ACC112 (cell line): Measurements from ENCODE around the gene NRP1.

Experiments used
- H2AFZ ChIP-seq: fragments of 200-600 bp; sonication (generic); one replicate; pipeline ENCODE4 v1.6.0; 2017; ENCODE audit warnings: antibody characterized with exemption, low read length; ENCODE audit not compliant: unreplicated experiment
- H3K27ac ChIP-seq: fragments of 200-600 bp; sonication (generic); 2 replicates; pipeline ENCODE4 v1.5.1; 2014; ENCODE audit warnings: low read depth, mild to moderate bottlenecking, antibody characterized with exemption, low read length, moderate library complexity
- H3K27me3 ChIP-seq: fragments of 200-600 bp; sonication (generic); 2 replicates; pipeline ENCODE4 v1.6.1; 2014; ENCODE audit warnings: mild to moderate bottlenecking, antibody characterized with exemption, low read length, moderate library complexity, mixed read lengths; ENCODE audit not compliant: insufficient read depth
- H3K36me3 ChIP-seq: fragments of 200-600 bp; sonication (generic); 2 replicates; pipeline ENCODE4 v1.6.1; 2016; ENCODE audit warnings: mild to moderate bottlenecking, antibody characterized with exemption, low read length, moderate library complexity, mixed read lengths; ENCODE audit not compliant: insufficient read depth
- H3K4me1 ChIP-seq: fragments of 200-600 bp; sonication (generic); one replicate; pipeline ENCODE4 v1.6.1; 2016; ENCODE audit warnings: low read length, mixed read lengths; ENCODE audit not compliant: insufficient read depth, unreplicated experiment, control insufficient read depth
- H3K4me3 ChIP-seq: fragments of 200-600 bp; sonication (generic); 2 replicates; pipeline ENCODE4 v1.5.1; 2014; ENCODE audit warnings: mild to moderate bottlenecking, low read depth, low read length
- H3K79me2 ChIP-seq: fragments of 200-600 bp; sonication (generic); one replicate; pipeline ENCODE4 v1.6.0; 2016; ENCODE audit warnings: low read length; ENCODE audit not compliant: control insufficient read depth, unreplicated experiment, insufficient read depth

Gene NRP1

DNA sequence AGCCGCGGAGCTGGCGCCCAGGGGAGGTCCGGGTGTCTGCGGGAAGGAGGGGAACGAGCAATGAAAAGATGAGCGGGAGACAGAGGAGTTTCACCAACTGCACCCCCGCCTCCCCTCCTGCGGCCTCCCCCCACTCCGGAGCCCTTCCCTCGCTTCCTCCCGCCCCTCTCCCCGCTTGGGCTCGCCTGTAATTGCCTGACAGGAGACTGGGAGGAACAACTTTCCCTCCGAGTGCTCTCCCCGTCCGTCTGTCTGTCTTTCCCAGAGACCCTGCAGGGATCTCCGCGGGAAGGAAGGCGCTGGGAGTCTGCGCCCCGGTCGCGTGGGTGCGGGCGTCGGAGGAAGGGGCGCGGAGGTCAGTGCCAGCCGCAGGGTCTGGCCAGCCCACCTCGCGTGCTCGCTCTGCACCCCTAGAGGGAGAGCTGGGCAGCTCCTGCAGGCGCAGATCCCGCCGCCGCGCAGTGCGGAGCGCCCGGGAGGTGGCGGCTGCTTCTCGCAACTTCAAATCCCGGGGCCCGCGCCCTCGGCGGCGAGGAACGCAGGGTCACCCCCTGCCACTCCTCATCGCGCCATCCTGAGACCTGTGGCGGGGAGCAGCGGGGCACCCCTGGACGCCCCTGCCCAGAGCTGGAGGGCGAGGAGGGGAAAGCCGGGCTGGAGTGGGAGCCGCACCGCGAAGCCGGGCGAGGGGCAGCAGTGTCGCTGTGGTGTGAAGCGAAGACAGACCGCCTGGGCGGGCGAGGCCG lies 511 bp upstream of the NRP1 start:
- Histone ChIP-seq H3K27ac (peak overlapping the region; percentile 85), H2AFZ (no peak overlapping the region), H3K79me2 (peaks cover 74% of the 10 kb centered on the region), H3K36me3 (peaks cover 30% of the 10 kb centered on the region), H3K4me3 (peak overlapping the region; percentile 96), H3K4me1 (peaks cover 27% of the 10 kb centered on the region), H3K27me3 (no peaks in the 10 kb centered on the region)

DNA sequence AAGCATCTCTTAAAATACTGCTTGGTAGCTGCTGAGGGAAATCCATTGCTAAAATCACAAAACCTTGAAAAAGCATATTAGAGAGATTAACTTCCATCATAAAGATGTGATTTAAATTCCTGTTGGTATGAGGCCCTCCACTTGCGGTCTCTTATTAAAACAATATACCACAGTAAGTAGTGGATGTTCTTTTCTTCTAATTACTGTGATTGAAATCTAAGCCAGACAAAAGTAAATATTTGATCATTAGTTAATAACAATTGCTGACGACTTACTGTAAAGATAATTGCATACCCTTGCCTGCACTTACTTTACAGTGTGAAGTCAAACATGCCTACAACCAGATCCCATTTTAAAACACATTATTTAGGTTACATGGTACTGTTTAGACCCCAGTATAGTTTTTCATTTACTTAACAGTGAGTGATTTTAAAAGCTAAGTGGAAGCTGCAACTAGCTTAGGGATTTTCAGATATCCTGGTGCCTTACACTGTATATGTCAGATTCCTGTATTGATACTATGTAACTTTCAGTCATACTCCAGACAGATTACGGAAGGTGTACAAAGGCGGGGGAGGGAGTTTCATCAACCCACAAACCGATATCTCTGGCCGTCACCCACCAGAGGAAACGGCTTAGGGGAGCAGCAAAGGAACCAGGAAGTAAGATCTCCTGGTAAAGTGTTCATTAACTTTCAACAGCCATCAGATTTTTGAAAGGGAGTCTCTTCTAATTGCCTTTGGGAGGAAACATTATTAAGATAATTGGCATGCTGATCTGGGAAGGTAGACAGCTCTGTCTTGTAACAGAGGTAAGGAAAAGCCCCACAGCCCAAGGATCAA lies 986 bp downstream of the NRP1 start:
- peaks cover 89% of the 10 kb centered on the region for H3K79me2 ChIP-seq
- peaks cover 29% of the 10 kb centered on the region for H3K4me1 ChIP-seq
- peaks cover 45% of the 10 kb centered on the region for H3K36me3 ChIP-seq
- peak overlapping the region; percentile 12 for H2AFZ ChIP-seq
- H3K27ac ChIP-seq: peak overlapping the region; percentile 85
- H3K27me3 ChIP-seq: no peaks in the 10 kb centered on the region
- H3K4me3 ChIP-seq: peak overlapping the region; percentile 96

- no peaks in the 10 kb centered on the region for H3K27me3 ChIP-seq
- H3K4me3 ChIP-seq: peak overlapping the region; percentile 96
- H3K27ac ChIP-seq: peak overlapping the region; percentile 85
- H3K4me1 ChIP-seq: peaks cover 28% of the 10 kb centered on the region
- peaks cover 91% of the 10 kb centered on the region for H3K79me2 ChIP-seq
- peaks cover 51% of the 10 kb centered on the region for H3K36me3 ChIP-seq
- H2AFZ ChIP-seq: no peak overlapping the region
Measured at GRCh38 chr10:33332183-33333065, 2.0 kb downstream of the NRP1 start.

GRCh38 chr10:33331379-33331694 lies 3.1 kb downstream of the NRP1 start:
- H2AFZ ChIP-seq: no peak overlapping the region
- peak overlapping the region; percentile 85 for H3K27ac ChIP-seq
- peaks cover 37% of the 10 kb centered on the region for H3K4me1 ChIP-seq
- peaks cover 92% of the 10 kb centered on the region for H3K79me2 ChIP-seq
- H3K27me3 ChIP-seq: no peaks in the 10 kb centered on the region
- H3K36me3 ChIP-seq: peaks cover 55% of the 10 kb centered on the region
- peak overlapping the region; percentile 96 for H3K4me3 ChIP-seq

GRCh38 chr10:33330543-33331378 lies 3.7 kb downstream of the NRP1 start:
- peak overlapping the region; percentile 85 for H3K27ac ChIP-seq
- peaks cover 92% of the 10 kb centered on the region for H3K79me2 ChIP-seq
- peak overlapping the region; percentile 1 for H2AFZ ChIP-seq
- H3K27me3 ChIP-seq: no peaks in the 10 kb centered on the region
- peak overlapping the region; percentile 96 for H3K4me3 ChIP-seq
- peaks cover 58% of the 10 kb centered on the region for H3K36me3 ChIP-seq
- peaks cover 42% of the 10 kb centered on the region for H3K4me1 ChIP-seq

GRCh38 chr10:33329178-33329577 lies 5.3 kb downstream of the NRP1 start:
- peak overlapping the region; percentile 69 for H3K27ac ChIP-seq
- peaks cover 52% of the 10 kb centered on the region for H3K4me1 ChIP-seq
- H3K4me3 ChIP-seq: peak overlapping the region; percentile 96
- H3K36me3 ChIP-seq: peaks cover 67% of the 10 kb centered on the region
- no peak overlapping the region for H2AFZ ChIP-seq
- no peaks in the 10 kb centered on the region for H3K27me3 ChIP-seq
- H3K79me2 ChIP-seq: peaks cover 99% of the 10 kb centered on the region

DNA sequence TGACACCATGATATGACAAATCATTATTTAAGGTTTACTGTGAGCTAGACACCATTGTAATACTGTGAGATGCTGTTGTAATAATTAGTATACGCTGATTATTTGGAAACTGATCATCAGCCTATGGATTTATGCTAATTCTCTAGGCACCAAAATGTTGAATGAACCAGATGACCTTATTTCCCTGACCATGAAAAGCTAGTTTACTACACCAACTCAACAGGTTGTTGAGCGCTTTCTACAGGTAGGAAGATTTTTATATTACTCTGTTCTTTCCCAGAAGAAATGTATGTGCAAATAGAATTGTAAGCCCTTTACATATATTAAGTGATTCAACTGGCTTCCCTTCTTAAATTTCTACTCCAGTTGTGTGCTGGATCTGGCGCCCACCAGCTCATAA lies 6.2 kb downstream of the NRP1 start:
- peaks cover 74% of the 10 kb centered on the region for H3K36me3 ChIP-seq
- no peak overlapping the region for H2AFZ ChIP-seq
- H3K4me1 ChIP-seq: peaks cover 52% of the 10 kb centered on the region
- H3K4me3 ChIP-seq: peak overlapping the region; percentile 96
- H3K27ac ChIP-seq: peak overlapping the region; percentile 69
- H3K79me2 ChIP-seq: peaks cover 99% of the 10 kb centered on the region
- no peaks in the 10 kb centered on the region for H3K27me3 ChIP-seq

DNA sequence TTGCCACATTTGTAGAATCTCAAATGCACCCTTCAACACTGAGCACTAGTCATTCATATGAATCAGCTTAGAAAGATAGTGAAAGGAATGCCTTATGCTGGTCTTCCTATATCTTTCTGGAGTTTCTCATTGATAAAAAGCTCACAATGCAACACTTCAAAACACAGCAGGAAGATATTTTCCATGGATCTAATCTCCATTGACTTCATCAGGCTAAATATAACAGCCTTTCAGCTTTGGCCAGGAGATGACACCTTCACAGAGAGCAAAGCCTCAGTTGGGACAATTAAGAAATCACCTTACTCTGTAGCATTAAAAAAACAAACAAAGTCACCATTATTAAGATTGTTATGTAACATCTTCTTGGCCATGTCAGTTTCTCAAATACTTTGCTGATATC lies 6.7 kb downstream of the NRP1 start:
- H3K79me2 ChIP-seq: peaks cover 98% of the 10 kb centered on the region

GRCh38 chr10:33326933-33327332 lies 7.5 kb downstream of the NRP1 start:
- Histone ChIP-seq H3K27me3 (no peaks in the 10 kb centered on the region), H3K79me2 (peaks cover 98% of the 10 kb centered on the region), H3K27ac (peak overlapping the region; percentile 69), H3K4me3 (peak overlapping the region; percentile 96), H3K36me3 (peaks cover 72% of the 10 kb centered on the region), H3K4me1 (peaks cover 52% of the 10 kb centered on the region), H2AFZ (no peak overlapping the region)

More for the DNA sequence above, 6.7 kb downstream of the NRP1 start:
- peak overlapping the region; percentile 96 for H3K4me3 ChIP-seq
- H3K27me3 ChIP-seq: no peaks in the 10 kb centered on the region
- peak overlapping the region; percentile 69 for H3K27ac ChIP-seq
- no peak overlapping the region for H2AFZ ChIP-seq
- peaks cover 72% of the 10 kb centered on the region for H3K36me3 ChIP-seq
- peaks cover 52% of the 10 kb centered on the region for H3K4me1 ChIP-seq
